Muscle layer of duodenum (tissue), 2 donors: Measurements from ENCODE around the gene RNF115.
"Not testable (repeated sequence)": the region's sequence is repeated elsewhere in the genome, so short reads cannot be mapped to it uniquely, and the experiment has no call there.

Source experiments
- H3K27ac ChIP-seq: one replicate; pipeline ENCODE4 v1.7.0; 2013; ENCODE audit warnings: mild to moderate bottlenecking, low read length
- H3K27me3 ChIP-seq: one replicate; pipeline ENCODE4 v1.7.0; 2013; ENCODE audit warnings: low read depth, mild to moderate bottlenecking, control low read depth, low read length
- H3K36me3 ChIP-seq, 2 donors: one replicate each; pipeline ENCODE4 v1.7.0; 2013; ENCODE audit warnings: low read length in 2 of 2, control low read depth in 1 of 2, mild to moderate bottlenecking in 1 of 2; ENCODE audit not compliant: insufficient read depth in 2 of 2, control insufficient read depth in 1 of 2
- H3K4me1 ChIP-seq, 2 donors: one replicate each; pipeline ENCODE4 v1.7.0; 2013; ENCODE audit warnings: low read length in 2 of 2, mild to moderate bottlenecking in 2 of 2, control low read depth in 1 of 2, moderate library complexity in 1 of 2; ENCODE audit not compliant: insufficient read depth in 2 of 2, control insufficient read depth in 1 of 2
- H3K4me3 ChIP-seq, 2 donors: one replicate each; pipeline ENCODE4 v1.7.0; 2013; ENCODE audit warnings: low read length in 2 of 2, low read depth in 1 of 2, mild to moderate bottlenecking in 1 of 2
- H3K9me3 ChIP-seq, 2 donors: one replicate each; pipeline ENCODE4 v1.7.0; 2013; ENCODE audit warnings: low read length in 2 of 2, control low read depth in 1 of 2, mild to moderate bottlenecking in 1 of 2; ENCODE audit not compliant: control insufficient read depth in 1 of 2
- donor health status: healthy.

RNF115 gene

DNA sequence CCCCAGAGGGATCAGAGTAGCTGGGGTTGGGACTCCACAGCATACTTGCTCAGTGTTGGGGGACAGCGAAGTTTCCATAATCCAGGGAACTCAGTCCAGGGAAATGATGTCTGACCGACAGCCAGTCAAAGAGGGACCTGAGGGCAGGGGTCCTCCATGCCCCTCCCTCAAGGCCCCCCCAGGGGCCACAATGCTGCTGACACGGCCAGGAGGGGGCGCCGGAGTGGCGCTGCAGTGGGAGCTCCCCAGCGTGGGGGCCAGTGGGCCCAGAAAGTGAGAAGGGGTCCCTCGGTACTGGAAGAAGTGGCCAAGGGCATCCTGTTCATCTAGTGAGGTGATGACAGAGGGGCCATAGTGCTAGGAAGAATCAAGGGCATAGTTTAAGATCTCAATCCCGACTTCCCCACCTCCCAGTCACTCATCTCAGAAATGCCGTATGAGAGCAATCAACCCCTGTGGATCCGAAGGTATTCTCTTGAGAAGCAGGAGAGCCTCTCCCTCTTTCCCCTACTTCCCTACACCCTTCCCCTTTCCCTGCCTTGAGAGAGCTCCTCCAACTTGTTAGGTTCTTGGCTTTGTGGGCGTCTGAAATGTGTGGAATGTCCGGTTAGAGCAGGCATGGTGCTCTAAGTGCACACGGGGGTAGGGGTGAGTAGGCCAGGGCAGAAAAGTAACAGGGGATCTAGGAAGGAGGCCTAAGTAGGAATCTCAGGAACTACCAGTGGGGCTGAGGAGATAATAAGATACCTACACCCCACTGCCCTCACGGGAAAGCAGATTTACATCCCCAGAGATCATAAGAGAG, 25.7 kb upstream of the RNF115 start:
- Histone ChIP-seq H3K4me1 (peaks cover 0 to 9% of the 10 kb centered on the region in 2 donors), H3K4me3 (no peak overlapping the region), H3K36me3 (peaks cover 36 to 63% of the 10 kb centered on the region in 2 donors), H3K9me3 (no peaks in the 10 kb centered on the region), H3K27me3 (no peaks in the 10 kb centered on the region), H3K27ac (no peak overlapping the region)

DNA sequence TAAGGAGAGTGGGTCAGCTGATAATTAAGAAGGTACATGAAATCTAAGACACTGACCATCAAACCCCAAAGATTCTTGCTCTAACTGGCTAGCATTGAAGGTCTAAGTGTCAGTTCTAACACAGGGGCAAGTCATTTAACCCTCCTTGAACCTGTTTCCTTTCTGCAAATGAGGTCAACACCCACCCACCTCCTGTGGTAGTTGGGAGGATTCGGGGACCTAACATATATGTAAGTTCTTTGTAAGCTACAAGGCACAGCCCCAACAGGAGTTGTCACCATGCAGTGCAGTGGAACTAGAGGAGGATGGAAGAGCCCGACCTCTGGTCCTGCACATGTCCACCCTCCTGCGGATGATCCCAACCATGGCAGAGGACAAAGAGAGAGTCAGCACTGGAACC, 23.9 kb upstream of the RNF115 start:
- Histone ChIP-seq H3K9me3 (no peaks in the 10 kb centered on the region), H3K4me1 (peaks cover 0 to 9% of the 10 kb centered on the region in 2 donors), H3K27ac (no peak overlapping the region), H3K4me3 (no peak overlapping the region), H3K27me3 (no peaks in the 10 kb centered on the region), H3K36me3 (peaks cover 24 to 50% of the 10 kb centered on the region in 2 donors)

DNA sequence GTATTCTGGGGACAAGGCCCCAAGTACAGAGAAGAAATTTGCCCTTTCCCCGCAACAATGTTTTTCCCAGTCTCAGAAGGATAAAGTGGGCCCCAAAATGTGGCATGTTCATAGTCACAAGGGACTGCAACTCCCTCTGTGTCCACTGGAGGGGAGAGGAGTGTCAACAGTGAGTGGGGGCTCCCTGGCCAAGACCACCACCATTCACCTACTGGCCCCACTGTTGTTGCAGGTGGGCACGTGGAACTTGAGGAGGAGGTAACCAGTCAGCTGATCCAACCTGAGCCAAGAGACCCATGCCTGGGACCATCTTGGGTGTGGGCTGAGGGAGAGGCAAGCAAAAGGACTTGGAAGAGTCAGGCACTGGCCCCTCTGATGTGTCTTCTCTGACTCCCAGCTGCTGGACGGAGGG, 22.3 kb upstream of the RNF115 start:
- H3K4me3 ChIP-seq = peak overlapping the region; percentile 47 to 74
- peaks cover 35 to 54% of the 10 kb centered on the region in 2 donors for H3K36me3 ChIP-seq
- H3K4me1 ChIP-seq = peaks cover 0 to 9% of the 10 kb centered on the region in 2 donors

DNA sequence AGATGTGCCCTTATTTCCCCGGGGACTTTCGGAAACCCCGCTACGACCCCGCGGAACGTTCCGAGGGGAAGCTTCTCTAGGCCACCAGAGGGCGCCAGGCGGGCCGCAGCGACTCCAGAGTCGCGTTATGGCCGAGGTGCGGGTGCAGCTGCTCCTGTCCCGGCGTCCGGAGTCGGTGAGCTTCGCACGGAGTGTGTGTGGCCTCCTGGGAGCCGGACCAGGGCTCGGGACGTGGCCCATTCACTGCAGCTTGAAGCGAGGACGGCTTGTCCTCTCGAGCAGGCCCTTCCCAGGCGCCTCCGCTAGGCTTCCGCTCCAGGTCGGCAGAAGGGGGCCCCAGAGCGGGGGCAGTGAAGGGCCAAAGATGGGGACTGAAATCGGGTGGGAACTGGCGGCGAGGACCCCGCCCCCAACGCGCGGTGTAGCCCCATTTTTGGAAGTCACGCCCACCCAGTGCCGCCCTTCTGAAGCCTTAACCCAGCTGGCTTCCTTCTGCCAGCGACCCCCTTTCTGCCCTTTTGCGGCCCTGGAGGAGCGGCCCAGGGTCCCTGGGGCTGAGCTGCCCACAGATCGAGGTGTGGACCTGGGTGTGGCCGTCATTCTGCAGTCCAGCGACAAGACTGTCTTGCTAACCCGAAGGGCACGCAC, 21.7 kb upstream of the RNF115 start, which contains the start of gene NUDT17:
Gene NUDT17, plus strand, starts transcription at position 117 of the 648 bp plus-strand sequence. Its CDS starts 11 bp downstream, at position 128.
- Histone ChIP-seq H3K4me1 (peaks cover 0 to 9% of the 10 kb centered on the region in 2 donors), H3K9me3 (no peaks in the 10 kb centered on the region), H3K27ac (peak within 1 kb of the TSS; percentile 46), H3K36me3 (peaks cover 34 to 53% of the 10 kb centered on the region in 2 donors), H3K27me3 (no peaks in the 10 kb centered on the region), H3K4me3 (peak within 1 kb of the TSS; percentile 47 to 74)

More for the DNA sequence above, 22.3 kb upstream of the RNF115 start:
- Histone ChIP-seq H3K27ac (peak overlapping the region; percentile 46), H3K27me3 (no peaks in the 10 kb centered on the region), H3K9me3 (no peaks in the 10 kb centered on the region)

DNA sequence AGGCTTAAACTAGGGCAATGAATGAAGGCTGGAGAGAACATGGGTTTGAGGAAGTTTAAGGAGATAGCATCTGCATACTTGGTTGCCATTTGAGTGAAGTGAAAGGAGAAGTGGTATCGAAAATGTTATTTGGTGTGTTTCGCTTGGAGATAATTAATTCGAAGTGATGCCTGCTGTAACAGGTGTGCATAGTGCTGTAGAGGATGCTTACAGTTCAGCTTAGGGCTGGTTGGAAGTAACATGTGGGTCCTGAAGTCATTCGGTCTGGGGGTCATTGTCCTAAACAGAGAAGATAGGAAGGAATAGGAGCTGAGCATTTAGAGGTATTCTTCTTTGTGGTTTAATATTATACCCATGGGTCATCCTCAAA, 21.2 kb upstream of the RNF115 start:
- Histone ChIP-seq H3K27me3 (no peaks in the 10 kb centered on the region), H3K36me3 (peaks cover 34 to 51% of the 10 kb centered on the region in 2 donors), H3K9me3 (no peaks in the 10 kb centered on the region), H3K4me1 (peaks cover 0 to 9% of the 10 kb centered on the region in 2 donors), H3K4me3 (peak overlapping the region; percentile 47 to 74), H3K27ac (peak overlapping the region; percentile 46)

DNA sequence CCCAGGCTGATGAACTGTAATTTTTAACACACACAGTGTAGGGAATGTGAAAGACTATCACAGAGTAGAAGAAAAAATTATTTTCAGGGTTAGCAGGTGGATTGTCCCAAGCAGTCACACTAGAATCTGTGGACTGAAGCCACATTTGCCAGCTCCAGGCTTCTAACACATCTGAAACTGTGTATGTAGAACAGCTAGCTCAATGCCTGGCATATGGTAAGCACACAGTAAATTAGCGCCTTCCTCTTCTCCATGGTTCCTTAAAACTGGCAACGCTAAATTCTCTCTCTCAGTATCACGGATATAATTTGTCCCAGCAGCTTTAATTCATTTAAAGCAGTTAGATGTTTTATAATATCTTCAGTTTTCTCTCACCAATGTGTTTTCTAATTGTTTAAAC, 19.1 kb upstream of the RNF115 start:
- H3K36me3 ChIP-seq = peaks cover 38 to 51% of the 10 kb centered on the region in 2 donors

DNA sequence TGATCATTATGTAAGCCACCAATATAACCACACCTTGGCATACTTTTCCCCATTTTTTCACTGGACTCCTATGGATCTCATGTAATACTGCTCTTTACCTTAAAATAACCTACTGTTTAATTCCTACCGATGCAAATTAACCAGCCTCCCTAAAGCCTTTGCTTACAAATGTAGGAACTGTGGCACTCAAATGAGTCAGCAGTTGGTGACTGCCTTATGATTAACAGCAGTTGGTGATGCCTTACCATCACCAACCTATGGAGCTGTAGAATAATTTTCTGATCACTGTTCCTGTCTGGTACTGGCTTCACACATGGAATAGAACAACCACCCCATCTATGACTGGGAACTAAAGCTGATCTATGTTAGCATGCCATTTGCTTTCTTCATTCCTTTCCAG, 13.8 kb upstream of the RNF115 start:
- Histone ChIP-seq H3K27me3 (no peaks in the 10 kb centered on the region), H3K9me3 (no peaks in the 10 kb centered on the region), H3K4me3 (no peak overlapping the region), H3K4me1 (no peaks in the 10 kb centered on the region), H3K27ac (no peak overlapping the region), H3K36me3 (peaks cover 58 to 89% of the 10 kb centered on the region in 2 donors)

More for the DNA sequence above, 19.1 kb upstream of the RNF115 start:
- no peaks in the 10 kb centered on the region for H3K27me3 ChIP-seq
- no peak overlapping the region for H3K27ac ChIP-seq
- no peaks in the 10 kb centered on the region for H3K9me3 ChIP-seq
- H3K4me3 ChIP-seq = no peak overlapping the region
- H3K4me1 ChIP-seq = peaks cover 0 to 9% of the 10 kb centered on the region in 2 donors

- H3K4me1 ChIP-seq, H3K27me3 ChIP-seq, H3K27ac ChIP-seq, H3K9me3 ChIP-seq, H3K4me3 ChIP-seq: not testable (repeated sequence)
- H3K36me3 ChIP-seq = peaks cover 49 to 81% of the 10 kb centered on the region in 2 donors
These were observed 6.9 kb upstream of the RNF115 start for GRCh38 chr1:145830810-145831209.

DNA sequence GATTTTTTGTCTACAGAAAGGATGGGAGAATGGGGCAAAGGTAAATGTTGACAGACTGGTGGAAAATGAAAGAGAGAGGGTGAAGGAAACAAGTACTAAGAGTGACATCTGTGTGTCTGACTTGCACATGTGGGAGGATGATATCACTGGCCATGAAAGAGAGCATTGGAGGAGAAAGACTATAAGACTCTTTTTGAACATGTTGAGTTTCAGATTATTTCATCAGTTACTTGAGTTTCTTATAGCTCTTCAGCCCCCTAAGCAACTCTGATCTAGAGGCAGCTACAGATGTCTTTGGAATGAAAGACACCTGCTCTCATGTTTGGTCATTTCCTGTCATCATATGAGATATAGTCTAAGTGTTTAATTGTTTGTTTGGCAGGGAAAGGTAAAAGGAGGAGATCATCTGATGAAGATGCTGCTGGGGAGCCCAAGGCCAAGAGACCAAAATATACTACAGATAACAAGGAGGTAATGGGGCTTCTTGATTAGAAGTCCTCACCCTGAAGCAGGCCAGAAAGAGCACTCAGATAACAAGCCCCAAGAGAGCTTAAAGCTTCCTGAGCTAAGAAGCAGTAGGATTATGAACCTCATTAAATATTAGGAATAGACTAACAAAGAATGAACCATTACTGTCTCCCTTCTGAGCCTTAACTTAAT, 4.6 kb upstream of the RNF115 start:
- H3K27ac ChIP-seq = no peak overlapping the region
- H3K36me3 ChIP-seq = peaks cover 45 to 68% of the 10 kb centered on the region in 2 donors

GRCh38 chr1:145827966-145828365, 4.1 kb upstream of the RNF115 start:
- Histone ChIP-seq H3K27me3 (no peaks in the 10 kb centered on the region), H3K4me3 (no peak overlapping the region), H3K4me1 (peaks cover 0 to 11% of the 10 kb centered on the region in 2 donors), H3K9me3 (no peaks in the 10 kb centered on the region), H3K27ac (no peak overlapping the region), H3K36me3 (peaks cover 40 to 63% of the 10 kb centered on the region in 2 donors)

More for the DNA sequence above, 4.6 kb upstream of the RNF115 start:
- Histone ChIP-seq H3K27me3 (no peaks in the 10 kb centered on the region), H3K4me3 (no peak overlapping the region), H3K9me3 (no peaks in the 10 kb centered on the region), H3K4me1 (peaks cover 0 to 11% of the 10 kb centered on the region in 2 donors)

DNA sequence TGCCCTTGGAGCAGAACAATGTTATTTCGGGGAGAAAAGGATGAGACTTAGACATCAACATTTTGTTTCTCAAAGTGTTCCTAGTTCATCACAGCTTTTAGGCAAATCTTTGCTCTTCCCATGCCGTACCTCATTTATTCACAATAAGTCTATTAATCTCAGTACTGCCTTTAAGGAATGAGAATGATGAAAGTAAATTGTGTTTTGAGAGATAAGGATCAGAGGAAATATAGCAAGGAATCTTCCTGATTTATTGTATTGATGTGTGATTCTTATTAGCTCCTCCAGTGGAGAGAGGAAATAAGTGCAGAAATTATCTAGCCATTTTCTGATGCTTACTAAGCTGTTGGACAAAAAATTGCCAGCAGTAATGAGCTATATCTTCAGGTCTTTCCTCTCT, 2.1 kb upstream of the RNF115 start:
- H3K27ac ChIP-seq = no peak overlapping the region
- H3K4me1 ChIP-seq = peaks cover 0 to 11% of the 10 kb centered on the region in 2 donors
- no peaks in the 10 kb centered on the region for H3K9me3 ChIP-seq
- H3K27me3 ChIP-seq = no peaks in the 10 kb centered on the region
- no peak overlapping the region for H3K4me3 ChIP-seq
- peaks cover 37 to 47% of the 10 kb centered on the region in 2 donors for H3K36me3 ChIP-seq
